Effector CD4-positive, alpha-beta T cell (primary cell): ENCODE data around the gene CAB39L.

Source experiments
- DNase-seq: peaks from one replicate; pipeline ENCODE4 v3.0.0-alpha.2; 2020

Gene CAB39L

GRCh38 chr13:49395878-49396380, 47.9 kb downstream of the CAB39L start:
- DNase-seq, result no peak

GRCh38 chr13:49395451-49395865, 48.4 kb downstream of the CAB39L start:
- DNase-seq, result no peak

- DNase-seq, result no peak
Observed at GRCh38 chr13:49388091-49388635, 55.7 kb downstream of the CAB39L start.

GRCh38 chr13:49386664-49387063, 57.2 kb downstream of the CAB39L start:
- DNase-seq, result no peak

GRCh38 chr13:49376121-49376520, 67.7 kb downstream of the CAB39L start:
- DNase-seq, result no peak

- DNase-seq, result no peak
Observed at GRCh38 chr13:49374585-49375290, 69.1 kb downstream of the CAB39L start.

GRCh38 chr13:49373716-49374115, 70.1 kb downstream of the CAB39L start:
- DNase-seq, result no peak

GRCh38 chr13:49371943-49372613, 71.8 kb downstream of the CAB39L start:
- DNase-seq, result no peak

- DNase-seq, result no peak
Observed at GRCh38 chr13:49370371-49370770, 73.5 kb downstream of the CAB39L start.

- DNase-seq, result no peak
Observed at GRCh38 chr13:49369866-49370265, 74.0 kb downstream of the CAB39L start.

GRCh38 chr13:49368688-49369087, 75.2 kb downstream of the CAB39L start:
- DNase-seq, result no peak

- DNase-seq, result no peak
Observed at GRCh38 chr13:49367640-49368422, 76.0 kb downstream of the CAB39L start.

- no peak for DNase-seq
Observed at GRCh38 chr13:49366841-49367240, 77.0 kb downstream of the CAB39L start.

GRCh38 chr13:49357694-49358093, 86.2 kb downstream of the CAB39L start:
- DNase-seq, result no peak

- DNase-seq, result no peak
Observed at GRCh38 chr13:49356223-49356622, 87.6 kb downstream of the CAB39L start.

GRCh38 chr13:49354719-49355118, 89.1 kb downstream of the CAB39L start:
- no peak for DNase-seq

GRCh38 chr13:49353908-49354307, 90.0 kb downstream of the CAB39L start:
- no peak for DNase-seq

- DNase-seq, result no peak
Observed at GRCh38 chr13:49351871-49352270, 92.0 kb downstream of the CAB39L start.

GRCh38 chr13:49348751-49349150, 95.1 kb downstream of the CAB39L start:
- no peak for DNase-seq

- DNase-seq, result no peak
Observed at GRCh38 chr13:49347650-49348385, 96.0 kb downstream of the CAB39L start.

- DNase-seq, result no peak
Observed at GRCh38 chr13:49346460-49346859, 97.4 kb downstream of the CAB39L start.

GRCh38 chr13:49343731-49344130, 100.1 kb downstream of the CAB39L start:
- DNase-seq, result no peak

GRCh38 chr13:49343255-49343654, 100.6 kb downstream of the CAB39L start:
- DNase-seq, result no peak
